ENCODE results near the gene IQCH. TPM values are rescaled to one million over a fixed set of nuclear protein-coding genes. Genes with fewer than 3 reads are reported as not detected.

IQCH gene
- polyA plus RNA-seq, 2 of the 4 experiments (the other 2 are of a cell fraction), result 1.5 to 3.8 TPM

GRCh38 chr15:67512140-67512539 is 257.6 kb downstream of the IQCH start:
- POLR2A ChIA-PET, result no interaction called here
- no peaks in the 10 kb centered on the region for H3K9me3 ChIP-seq
- H3K4me2 ChIP-seq, result no peak overlapping the region
- H3K4me1 ChIP-seq, result peaks cover 14% of the 10 kb centered on the region; the same call in 2 of the 3 replicates
- DNase-seq (ENCODE audit: low read depth in 1 of 2, low spot score in 1 of 2), result no peak
- FAIRE-seq, result no peak
- CTCF ChIA-PET, result interaction anchor here (1.1 to 2.1 kb wide), 3 partner anchors 10 to 321 kb away, joined by 3 to 8 read pairs (median 3); no protein-coding TSS in a partner anchor
- 25% methylated on average over 3 of the region's 3 CpGs for WGBS (ENCODE audit: missing lambda C conversion rate)
- ATAC-seq, result no peak
- TF ChIP-seq CTCF (IDR thresholded peaks at IDR 0.05), result no peak
- no peak for TF ChIP-seq HES2 (IDR thresholded peaks at IDR 0.05)
- TF ChIP-seq ZNF302 (CRISPR knock-in tag; IDR thresholded peaks at IDR 0.05), result no peak
- TF ChIP-seq ZSCAN20 (CRISPR knock-in tag; IDR thresholded peaks at IDR 0.05), result no peak
- no peak for TF ChIP-seq CBX8 (IDR thresholded peaks at IDR 0.05)
- TF ChIP-seq USF2 (IDR thresholded peaks at IDR 0.05), result no peak
- no peak for TF ChIP-seq NR3C1 (IDR thresholded peaks at IDR 0.05)
- no peak for TF ChIP-seq SMC3 (IDR thresholded peaks at IDR 0.05)
- TF ChIP-seq BCL3 (IDR thresholded peaks at IDR 0.05), result no peak
- no peak for TF ChIP-seq SREBF2 (IDR thresholded peaks at IDR 0.05)
- no peak for TF ChIP-seq ELK1 (IDR thresholded peaks at IDR 0.05; ENCODE audit: low read depth, low read length)
- no peak for TF ChIP-seq HOXA7 (CRISPR knock-in tag; IDR thresholded peaks at IDR 0.05)
- TF ChIP-seq NPAS2 (CRISPR knock-in tag; IDR thresholded peaks at IDR 0.05; ENCODE audit: borderline replicate concordance), result no peak
- TF ChIP-seq CHD4 (IDR thresholded peaks at IDR 0.05; ENCODE audit: borderline replicate concordance), result no peak
- TF ChIP-seq CHD2 (IDR thresholded peaks at IDR 0.05; ENCODE audit: low read length, partially characterized antibody), result no peak
- no peak for TF ChIP-seq CEBPB (IDR thresholded peaks at IDR 0.05)
- no peak for TF ChIP-seq CBX2 (IDR thresholded peaks at IDR 0.05; ENCODE audit: borderline replicate concordance, low read depth)
- no peak for TF ChIP-seq PBX3 (IDR thresholded peaks at IDR 0.05)
- no peak overlapping the region for H3K4me3 ChIP-seq
- H3K27ac ChIP-seq, result no peak overlapping the region

- ATAC-seq, result no peak
- ChIA-PET CTCF (no interaction called here), POLR2A (no interaction called here)
- FAIRE-seq, result no peak
- no peak overlapping the region for H3K27ac ChIP-seq
- DNase-seq (ENCODE audit: low read depth in 1 of 2, low spot score in 1 of 2), result no peak
- WGBS (ENCODE audit: missing lambda C conversion rate), result 61% methylated on average over 9 of the region's 9 CpGs
- H3K4me3 ChIP-seq, result no peak overlapping the region
- peaks cover 14% of the 10 kb centered on the region; the same call in 2 of the 3 replicates for H3K4me1 ChIP-seq
- TF ChIP-seq NR3C1 (IDR thresholded peaks at IDR 0.05), result no peak
- H3K9me3 ChIP-seq, result no peaks in the 10 kb centered on the region
- H3K4me2 ChIP-seq, result no peak overlapping the region
Observed at GRCh38 chr15:67512933-67513714, 258.5 kb downstream of the IQCH start.

Data from A549 (cell line).